ENCODE measurements around the gene ULBP3. TPM values are rescaled to one million over a fixed set of nuclear protein-coding genes. Genes with fewer than 3 reads are reported as not detected.

ULBP3 gene
- total RNA-seq, 1 donor from 2014 or later, result 3.9 TPM

DNA sequence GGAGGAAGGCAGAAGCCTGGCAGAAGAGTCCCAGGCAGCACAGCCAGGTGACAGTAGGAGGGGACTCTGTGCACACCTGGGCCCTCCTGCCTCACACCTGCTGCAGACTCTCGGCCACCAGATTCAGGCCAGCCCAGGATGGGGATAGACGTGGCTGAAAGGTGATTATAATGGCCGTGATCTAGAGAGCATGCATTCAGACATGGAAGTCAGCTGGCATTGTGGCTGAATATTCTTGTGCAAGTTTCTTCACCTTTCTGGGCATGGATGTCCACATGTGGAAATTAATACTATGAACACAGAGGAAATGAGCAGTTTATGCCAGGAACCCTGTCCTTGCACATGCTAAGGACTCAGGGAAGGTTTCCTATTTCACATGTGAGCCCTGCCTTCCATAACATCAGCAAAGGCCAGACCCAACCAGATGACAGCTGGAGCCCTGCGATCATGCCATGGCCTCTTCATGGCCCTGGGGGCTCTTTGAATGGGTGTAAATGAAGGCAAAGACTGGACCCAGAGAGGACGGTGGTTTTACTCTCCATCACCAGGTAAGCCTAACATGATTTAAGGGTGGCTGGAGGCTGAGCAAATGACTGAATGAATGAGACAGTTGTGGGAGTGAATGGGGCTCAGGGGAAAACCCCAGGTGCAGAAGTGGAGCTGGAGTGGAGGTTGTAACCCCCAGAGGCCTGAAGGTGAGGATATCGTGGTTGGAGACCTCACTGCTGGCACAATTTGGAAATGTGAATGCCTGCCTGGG is 40.9 kb downstream of the ULBP3 start:
- H3K9me3 Mint-ChIP-seq, result no peaks in the 10 kb centered on the region
- no peaks in the 10 kb centered on the region for H4K20me1 ChIP-seq (ENCODE audit: low read depth)
- no peak overlapping the region for H3K4me3 ChIP-seq
- H3K4me1 Mint-ChIP-seq, result no peaks in the 10 kb centered on the region
- no peak overlapping the region for H2AFZ ChIP-seq (replicated peaks)
- no peak for DNase-seq (ENCODE audit: low spot score)
- TF ChIP-seq, protein P1, sequence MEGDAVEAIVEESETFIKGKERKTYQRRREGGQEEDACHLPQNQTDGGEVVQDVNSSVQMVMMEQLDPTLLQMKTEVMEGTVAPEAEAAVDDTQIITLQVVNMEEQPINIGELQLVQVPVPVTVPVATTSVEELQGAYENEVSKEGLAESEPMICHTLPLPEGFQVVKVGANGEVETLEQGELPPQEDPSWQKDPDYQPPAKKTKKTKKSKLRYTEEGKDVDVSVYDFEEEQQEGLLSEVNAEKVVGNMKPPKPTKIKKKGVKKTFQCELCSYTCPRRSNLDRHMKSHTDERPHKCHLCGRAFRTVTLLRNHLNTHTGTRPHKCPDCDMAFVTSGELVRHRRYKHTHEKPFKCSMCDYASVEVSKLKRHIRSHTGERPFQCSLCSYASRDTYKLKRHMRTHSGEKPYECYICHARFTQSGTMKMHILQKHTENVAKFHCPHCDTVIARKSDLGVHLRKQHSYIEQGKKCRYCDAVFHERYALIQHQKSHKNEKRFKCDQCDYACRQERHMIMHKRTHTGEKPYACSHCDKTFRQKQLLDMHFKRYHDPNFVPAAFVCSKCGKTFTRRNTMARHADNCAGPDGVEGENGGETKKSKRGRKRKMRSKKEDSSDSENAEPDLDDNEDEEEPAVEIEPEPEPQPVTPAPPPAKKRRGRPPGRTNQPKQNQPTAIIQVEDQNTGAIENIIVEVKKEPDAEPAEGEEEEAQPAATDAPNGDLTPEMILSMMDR (IDR thresholded peaks at IDR 0.05), result no peak
- TF ChIP-seq EZH2 (IDR thresholded peaks at IDR 0.05) (no peak), EZH2phosphoT487 (IDR thresholded peaks at IDR 0.05) (no peak)
- no peak overlapping the region for H3K4me3 Mint-ChIP-seq
- H3K36me3 ChIP-seq, result no peaks in the 10 kb centered on the region
- H3K4me1 ChIP-seq, result no peaks in the 10 kb centered on the region
- H3K9ac ChIP-seq, result no peak overlapping the region
- no peaks in the 10 kb centered on the region for H3F3A ChIP-seq (ENCODE audit: low read depth)
- no peaks in the 10 kb centered on the region for H3K36me3 Mint-ChIP-seq
- H3K9me3 ChIP-seq (ENCODE audit: low read depth), result no peaks in the 10 kb centered on the region
- H3K79me2 ChIP-seq (ENCODE audit: low read depth), result no peaks in the 10 kb centered on the region
- H3K27ac Mint-ChIP-seq, result no peak overlapping the region
- H3K4me2 ChIP-seq, result no peak overlapping the region
- H3K27ac ChIP-seq, result no peak overlapping the region
- peaks cover 17% of the 10 kb centered on the region for H3K27me3 Mint-ChIP-seq (ENCODE audit: insufficient read depth, low read depth)
- peaks cover 60% of the 10 kb centered on the region for H3K27me3 ChIP-seq

DNA sequence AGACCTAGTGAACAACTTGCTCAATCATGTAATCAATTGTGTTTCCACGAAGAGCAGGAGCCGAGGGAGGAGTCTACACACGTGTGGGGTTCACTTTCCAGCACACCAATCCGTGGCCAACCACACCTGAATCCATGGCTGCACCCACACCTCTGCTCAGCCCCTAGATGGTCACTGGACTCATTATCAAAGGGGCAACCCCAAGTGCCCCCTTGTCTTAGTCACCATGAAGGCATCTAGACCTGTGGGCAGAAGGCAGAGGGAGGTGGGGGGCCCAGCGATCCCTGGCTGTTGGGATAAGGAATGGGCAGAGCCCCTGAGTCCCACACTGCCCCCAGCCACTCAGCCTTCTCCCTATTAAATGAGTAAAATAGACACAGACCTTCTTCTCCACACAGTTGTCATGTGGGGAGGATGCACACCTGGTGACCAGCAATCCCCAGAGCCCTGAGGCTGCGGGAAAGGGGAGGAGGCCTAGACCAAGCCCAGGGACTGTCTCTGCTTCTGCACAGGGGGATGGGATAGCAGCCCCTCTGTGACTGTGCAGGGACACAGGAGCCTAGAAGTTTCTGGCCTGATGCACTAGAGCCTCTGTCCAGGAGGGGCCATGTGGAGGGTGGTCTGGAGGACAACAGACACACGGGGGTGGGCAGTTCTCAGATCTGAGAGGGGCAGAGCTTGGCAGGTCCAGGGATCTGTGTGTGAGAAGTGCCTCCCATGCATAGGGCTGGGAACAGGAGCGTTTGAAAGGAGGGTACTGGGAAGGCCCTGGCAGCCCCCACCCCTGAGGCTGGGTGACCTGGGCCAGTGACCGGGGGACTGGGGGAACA is 41.7 kb downstream of the ULBP3 start:
- Histone ChIP-seq H3F3A (ENCODE audit: low read depth) (no peaks in the 10 kb centered on the region), H3K79me2 (ENCODE audit: low read depth) (no peaks in the 10 kb centered on the region), H4K20me1 (ENCODE audit: low read depth) (no peaks in the 10 kb centered on the region), H2AFZ (replicated peaks) (no peak overlapping the region), H3K36me3 (no peaks in the 10 kb centered on the region), H3K4me1 (no peaks in the 10 kb centered on the region), H3K27ac (no peak overlapping the region), H3K9me3 (ENCODE audit: low read depth) (no peaks in the 10 kb centered on the region), H3K9ac (no peak overlapping the region), H3K4me2 (no peak overlapping the region), H3K27me3 (peaks cover 53% of the 10 kb centered on the region), H3K4me3 (no peak overlapping the region)
- Mint-ChIP-seq H3K9me3 (no peaks in the 10 kb centered on the region), H3K27me3 (ENCODE audit: insufficient read depth, low read depth) (peaks cover 12% of the 10 kb centered on the region), H3K4me1 (no peaks in the 10 kb centered on the region), H3K4me3 (no peak overlapping the region), H3K36me3 (no peaks in the 10 kb centered on the region), H3K27ac (no peak overlapping the region)
- DNase-seq (ENCODE audit: low spot score), result no peak
- TF ChIP-seq EZH2phosphoT487 (IDR thresholded peaks at IDR 0.05), result no peak
- TF ChIP-seq EZH2 (IDR thresholded peaks at IDR 0.05), result no peak
- TF ChIP-seq, protein P1 (IDR thresholded peaks at IDR 0.05), result no peak

DNA sequence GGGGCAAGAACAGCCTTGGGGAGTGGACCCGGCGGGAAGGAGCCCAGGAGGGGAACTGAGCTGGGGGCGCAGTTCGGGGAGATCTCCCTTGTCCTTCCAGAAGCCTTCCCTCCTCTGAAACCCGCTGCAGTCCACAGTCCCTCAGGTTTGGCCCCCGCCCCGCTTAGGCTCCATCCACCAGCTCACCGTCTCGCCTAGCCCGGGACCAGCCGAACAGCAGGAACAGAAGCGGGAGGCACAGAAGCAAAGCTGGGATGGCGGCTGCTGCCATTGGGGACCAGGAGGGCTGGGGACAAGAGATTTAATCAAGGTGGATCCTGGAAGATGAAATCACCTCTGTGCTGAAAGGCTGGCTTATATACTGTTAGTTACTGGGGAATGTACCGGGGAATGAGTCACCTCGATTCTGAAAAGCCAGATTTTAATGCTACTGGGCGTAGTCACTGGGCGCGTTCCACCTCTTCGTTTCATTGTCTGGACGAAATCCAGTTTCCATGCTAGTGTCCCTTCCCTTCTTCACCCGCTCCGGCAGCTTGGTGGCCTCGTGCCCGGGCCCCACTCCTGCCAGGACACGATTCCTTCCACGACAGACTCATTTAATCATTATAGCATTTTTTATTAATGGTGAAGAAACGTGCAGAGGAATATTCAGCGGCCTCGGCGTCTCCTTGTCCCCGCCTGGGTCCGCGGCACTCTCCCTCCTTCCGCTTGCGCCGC is 43.6 kb downstream of the ULBP3 start, which contains the start of gene RAET1L:
Gene RAET1L (minus strand): TSS at position 332 of the 717 bp plus-strand sequence. CDS start 61 bp downstream, at position 271.
- Histone ChIP-seq H3K27ac (no peak within 1 kb of the TSS), H3K9ac (no peak within 1 kb of the TSS), H3K9me3 (ENCODE audit: low read depth) (no peaks in the 10 kb centered on the region), H3K27me3 (peaks cover 46% of the 10 kb centered on the region), H3K79me2 (ENCODE audit: low read depth) (no peaks in the 10 kb centered on the region), H4K20me1 (ENCODE audit: low read depth) (no peaks in the 10 kb centered on the region), H3F3A (ENCODE audit: low read depth) (no peaks in the 10 kb centered on the region), H2AFZ (replicated peaks) (no peak within 1 kb of the TSS), H3K4me2 (no peak within 1 kb of the TSS), H3K36me3 (no peaks in the 10 kb centered on the region), H3K4me3 (no peak within 1 kb of the TSS), H3K4me1 (no peaks in the 10 kb centered on the region)
- H3K27ac Mint-ChIP-seq, result no peak within 1 kb of the TSS
- no peak within 1 kb of the TSS for H3K4me3 Mint-ChIP-seq
- H3K36me3 Mint-ChIP-seq, result no peaks in the 10 kb centered on the region
- H3K27me3 Mint-ChIP-seq (ENCODE audit: insufficient read depth, low read depth), result peaks cover 19% of the 10 kb centered on the region
- no peaks in the 10 kb centered on the region for H3K4me1 Mint-ChIP-seq
- DNase-seq (ENCODE audit: low spot score), result no peak
- no peak for TF ChIP-seq EZH2phosphoT487 (IDR thresholded peaks at IDR 0.05)
- no peak for TF ChIP-seq EZH2 (IDR thresholded peaks at IDR 0.05)
- TF ChIP-seq, protein P1 (IDR thresholded peaks at IDR 0.05), result no peak
- H3K9me3 Mint-ChIP-seq, result no peaks in the 10 kb centered on the region
